Glutamatergic neuron (in vitro differentiated cells): ENCODE results near the gene DCHS1. TPM values are rescaled to one million over a fixed set of nuclear protein-coding genes. Genes with fewer than 3 reads are reported as not detected.

Experiments used
- DNase-seq: peaks from one replicate; pipeline ENCODE4 v3.0.0; 2022
- H3K27ac Mint-ChIP-seq: one replicate; pipeline ENCODE4 v1.8.0; 2020; ENCODE audit warnings: mild to moderate bottlenecking, mixed read lengths, inconsistent platforms; ENCODE audit not compliant: unreplicated experiment
- H3K27me3 Mint-ChIP-seq: one replicate; pipeline ENCODE4 v1.8.0; 2020; ENCODE audit warnings: mild to moderate bottlenecking, moderate library complexity, mixed read lengths, inconsistent platforms; ENCODE audit not compliant: unreplicated experiment
- H3K36me3 Mint-ChIP-seq: one replicate; pipeline ENCODE4 v1.8.0; 2020; ENCODE audit warnings: mild to moderate bottlenecking, mixed read lengths, inconsistent platforms; ENCODE audit not compliant: unreplicated experiment
- H3K4me1 Mint-ChIP-seq: one replicate; pipeline ENCODE4 v1.8.0; 2020; ENCODE audit warnings: mild to moderate bottlenecking, low read depth, mixed read lengths, inconsistent platforms; ENCODE audit not compliant: unreplicated experiment
- H3K4me3 Mint-ChIP-seq: one replicate; pipeline ENCODE4 v1.8.0; 2020; ENCODE audit warnings: mild to moderate bottlenecking, mixed read lengths, inconsistent platforms; ENCODE audit not compliant: unreplicated experiment
- H3K9me3 Mint-ChIP-seq: one replicate; pipeline ENCODE4 v1.8.0; 2020; ENCODE audit warnings: mild to moderate bottlenecking, moderate library complexity, mixed read lengths, inconsistent platforms; ENCODE audit not compliant: unreplicated experiment
- total RNA-seq: library from RNA; stranded (reverse); fragmentation: NEBNext Ultra II Directional; extraction: Animal tissue kit (Norgen Biotek cat#: 25700); gene quantifications from one replicate; pipeline ENCODE4 v1.2.1, GENCODE V29; 2021; ENCODE audit not compliant: unreplicated experiment
- TF ChIP-seq, protein P1 (sequence below): fragments of 200-600 bp; sonication (generic); IDR thresholded peaks from one replicate; pipeline ENCODE4 v1.5.0; 2021; ENCODE audit not compliant: partially characterized antibody, unreplicated experiment

The DCHS1 gene
- total RNA-seq, 1 donor from 2014 or later, result 91.5 TPM

DNA sequence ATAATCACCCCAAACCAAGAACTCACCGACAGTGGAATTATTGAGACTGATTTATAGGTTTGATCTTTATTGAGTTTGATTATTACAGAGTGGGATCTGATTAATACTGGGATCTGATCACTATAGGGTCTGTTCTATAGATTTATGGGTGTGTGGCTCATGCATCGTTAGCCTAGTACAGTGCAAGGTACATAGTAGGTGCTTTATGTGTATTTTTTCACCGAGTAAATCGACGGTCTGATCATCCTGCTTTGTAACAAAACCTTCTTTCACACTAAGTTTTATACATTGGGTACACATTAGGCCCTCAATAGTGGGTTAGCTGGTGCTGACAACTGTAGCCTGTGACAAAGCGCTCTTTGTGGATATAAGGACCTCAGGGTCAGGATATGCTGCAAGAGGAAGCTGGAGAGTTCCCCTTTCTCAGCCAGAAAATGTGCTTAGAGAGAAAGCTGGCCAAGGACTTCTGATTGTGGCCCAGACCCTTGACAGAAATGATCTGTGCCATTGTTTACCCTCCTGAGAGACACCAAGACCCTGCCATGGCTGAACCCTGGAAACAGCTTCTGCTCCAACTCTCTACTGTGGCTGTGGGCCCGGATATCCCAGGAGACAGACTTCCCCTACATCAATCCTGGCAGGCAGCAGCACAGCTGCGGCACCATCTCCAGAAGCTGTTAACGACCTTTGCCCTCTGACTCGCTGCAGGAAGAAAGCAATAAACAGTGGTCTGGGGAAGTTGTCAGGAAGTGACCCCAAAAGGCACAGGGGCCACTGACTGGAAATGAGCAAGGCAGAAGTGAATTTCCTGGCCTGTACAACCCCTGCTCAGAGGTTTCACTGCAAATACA is 20.3 kb downstream of the DCHS1 start:
- H3K27ac Mint-ChIP-seq, result no peak overlapping the region
- H3K4me1 Mint-ChIP-seq, result no peaks in the 10 kb centered on the region
- peaks cover 2% of the 10 kb centered on the region for H3K9me3 Mint-ChIP-seq
- H3K4me3 Mint-ChIP-seq, result no peak overlapping the region
- TF ChIP-seq, protein P1, sequence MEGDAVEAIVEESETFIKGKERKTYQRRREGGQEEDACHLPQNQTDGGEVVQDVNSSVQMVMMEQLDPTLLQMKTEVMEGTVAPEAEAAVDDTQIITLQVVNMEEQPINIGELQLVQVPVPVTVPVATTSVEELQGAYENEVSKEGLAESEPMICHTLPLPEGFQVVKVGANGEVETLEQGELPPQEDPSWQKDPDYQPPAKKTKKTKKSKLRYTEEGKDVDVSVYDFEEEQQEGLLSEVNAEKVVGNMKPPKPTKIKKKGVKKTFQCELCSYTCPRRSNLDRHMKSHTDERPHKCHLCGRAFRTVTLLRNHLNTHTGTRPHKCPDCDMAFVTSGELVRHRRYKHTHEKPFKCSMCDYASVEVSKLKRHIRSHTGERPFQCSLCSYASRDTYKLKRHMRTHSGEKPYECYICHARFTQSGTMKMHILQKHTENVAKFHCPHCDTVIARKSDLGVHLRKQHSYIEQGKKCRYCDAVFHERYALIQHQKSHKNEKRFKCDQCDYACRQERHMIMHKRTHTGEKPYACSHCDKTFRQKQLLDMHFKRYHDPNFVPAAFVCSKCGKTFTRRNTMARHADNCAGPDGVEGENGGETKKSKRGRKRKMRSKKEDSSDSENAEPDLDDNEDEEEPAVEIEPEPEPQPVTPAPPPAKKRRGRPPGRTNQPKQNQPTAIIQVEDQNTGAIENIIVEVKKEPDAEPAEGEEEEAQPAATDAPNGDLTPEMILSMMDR, result no peak
- peaks cover 15% of the 10 kb centered on the region for H3K27me3 Mint-ChIP-seq
- H3K36me3 Mint-ChIP-seq, result peaks cover 23% of the 10 kb centered on the region
- peak; percentile 74 for DNase-seq

DNA sequence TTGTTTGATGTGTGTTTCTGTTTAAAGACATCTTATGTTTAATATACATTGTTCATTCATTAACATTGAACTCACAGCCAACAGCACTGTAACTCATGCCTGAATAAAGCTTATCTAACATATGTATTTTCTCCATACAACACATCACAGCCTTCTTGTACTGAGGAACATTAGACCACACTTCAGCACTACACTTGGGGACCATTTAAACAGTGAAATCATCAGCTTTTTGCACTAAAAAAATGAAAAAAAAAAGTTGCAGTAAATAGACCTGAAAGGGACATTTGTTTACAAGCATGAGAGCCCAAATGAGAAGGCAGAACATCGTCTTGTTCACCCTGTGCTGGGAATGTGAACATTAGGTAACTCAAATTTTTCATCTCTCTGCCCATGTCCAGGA is 21.1 kb downstream of the DCHS1 start:
- peaks cover 23% of the 10 kb centered on the region for H3K36me3 Mint-ChIP-seq
- peaks cover 17% of the 10 kb centered on the region for H3K27me3 Mint-ChIP-seq
- H3K4me3 Mint-ChIP-seq, result no peak overlapping the region
- no peaks in the 10 kb centered on the region for H3K4me1 Mint-ChIP-seq
- TF ChIP-seq, protein P1, result no peak
- DNase-seq, result no peak
- H3K27ac Mint-ChIP-seq, result no peak overlapping the region
- peaks cover 2% of the 10 kb centered on the region for H3K9me3 Mint-ChIP-seq

DNA sequence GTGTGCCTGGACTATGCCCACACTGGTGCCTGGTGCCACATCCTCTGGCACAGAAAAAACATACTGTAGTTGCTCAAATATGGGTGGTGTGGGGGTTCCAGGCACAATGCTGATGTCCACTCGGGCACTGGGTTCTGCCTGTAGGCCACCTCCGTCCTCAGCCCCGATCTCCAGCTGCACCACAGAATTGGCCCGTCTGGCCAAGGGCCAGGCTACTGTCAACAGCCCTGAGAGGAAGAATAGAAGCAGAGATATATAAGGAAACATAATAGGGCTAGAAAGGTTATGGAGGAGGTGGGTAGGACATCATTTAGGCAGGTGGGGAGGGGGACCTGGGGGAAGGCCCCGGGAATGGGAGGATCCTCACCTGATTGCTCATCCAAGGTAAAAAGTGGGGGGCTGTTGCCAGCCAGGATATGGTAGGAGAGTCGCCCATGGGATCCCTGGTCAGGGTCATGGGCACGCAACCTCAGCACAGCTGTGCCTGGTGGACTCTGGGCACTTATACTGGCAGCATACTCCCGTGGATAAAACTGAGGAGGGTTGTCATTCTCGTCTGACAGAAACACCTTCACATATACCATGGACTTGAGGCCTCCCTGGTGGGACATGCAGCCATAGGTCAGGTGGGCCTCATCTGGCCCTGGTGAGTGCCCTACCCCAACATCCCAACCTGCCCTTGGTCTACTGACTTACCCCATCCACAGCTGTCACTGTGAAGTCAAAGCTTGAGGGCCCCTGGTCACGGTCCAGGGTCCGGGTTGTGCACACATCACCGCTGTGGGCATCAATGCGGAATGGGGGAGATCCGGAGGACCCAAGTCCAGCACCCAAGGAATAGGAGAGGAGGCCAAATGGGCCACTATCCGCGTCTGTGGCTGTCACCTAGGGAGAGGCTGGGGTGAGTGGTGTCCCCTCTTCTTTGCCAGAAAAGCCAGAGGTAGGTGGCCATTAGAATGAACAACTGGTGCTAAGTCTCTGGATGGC is 21.9 kb downstream of the DCHS1 start:
- peaks cover 27% of the 10 kb centered on the region for H3K36me3 Mint-ChIP-seq
- H3K9me3 Mint-ChIP-seq, result peaks cover 2% of the 10 kb centered on the region
- no peaks in the 10 kb centered on the region for H3K4me1 Mint-ChIP-seq
- DNase-seq, result no peak
- no peak overlapping the region for H3K27ac Mint-ChIP-seq
- TF ChIP-seq, protein P1, result no peak
- H3K27me3 Mint-ChIP-seq, result peaks cover 17% of the 10 kb centered on the region
- H3K4me3 Mint-ChIP-seq, result no peak overlapping the region

DNA sequence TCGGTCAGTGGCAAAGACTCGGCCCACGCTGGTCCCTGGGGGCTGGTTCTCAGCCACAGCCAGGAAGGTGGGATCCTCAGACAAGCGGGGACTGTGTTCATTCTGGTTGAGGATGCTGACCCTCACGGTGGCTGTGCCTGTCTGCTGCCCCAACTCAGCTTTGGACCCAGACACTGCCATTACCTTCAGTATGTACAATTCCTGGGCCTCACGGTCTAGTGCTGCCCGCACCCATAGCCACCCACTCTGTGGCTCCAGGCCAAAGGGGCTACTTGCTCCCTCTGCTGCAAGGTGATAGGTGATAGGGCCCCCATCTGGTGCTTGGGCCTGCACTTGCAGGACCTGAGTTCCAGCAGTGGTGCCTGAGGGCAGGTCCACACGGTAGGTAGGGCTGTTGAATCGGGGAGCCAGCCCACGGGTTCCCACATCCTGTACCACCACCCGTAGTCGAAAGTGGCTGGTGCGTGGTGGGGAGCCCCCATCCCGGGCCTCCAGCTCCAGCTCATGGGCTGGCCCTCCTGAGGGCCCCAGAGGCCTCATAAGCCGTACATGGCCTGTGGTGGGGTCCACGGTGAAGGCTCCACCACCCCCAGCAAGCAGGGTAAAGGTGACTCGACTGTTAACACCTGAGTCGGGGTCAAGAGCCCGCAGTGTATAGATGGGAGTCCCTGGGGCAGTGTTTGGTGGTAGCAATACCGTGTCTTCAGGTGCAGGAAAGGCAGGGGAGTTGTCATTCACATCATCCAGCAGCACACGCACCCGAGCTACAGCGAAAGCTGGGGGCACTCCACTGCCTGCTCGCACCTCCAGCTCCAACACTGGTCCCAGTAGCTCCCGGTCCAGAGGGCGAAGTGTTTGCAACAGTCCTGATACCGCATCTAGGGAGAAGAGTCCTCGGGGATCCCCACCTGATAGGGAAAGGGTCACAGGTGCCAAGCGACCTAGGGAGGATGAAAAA is 23.2 kb downstream of the DCHS1 start:
- Mint-ChIP-seq H3K27me3 (peaks cover 20% of the 10 kb centered on the region), H3K36me3 (peaks cover 32% of the 10 kb centered on the region), H3K4me3 (no peak overlapping the region), H3K27ac (no peak overlapping the region), H3K4me1 (no peaks in the 10 kb centered on the region), H3K9me3 (peaks cover 4% of the 10 kb centered on the region)
- TF ChIP-seq, protein P1, result no peak
- DNase-seq, result no peak
